Caco-2 (cell line): ENCODE measurements around the gene IL16. TPM values are rescaled to one million over a fixed set of nuclear protein-coding genes. Genes with fewer than 3 reads are reported as not detected.

Experiments used
- BruUV-seq: library from RNA; stranded (reverse); fragments of 400-500 nt; replicated peaks from 2 replicates; lab custom pipeline; 2021; lab: Mats Ljungman, UMichigan
- CTCF ChIA-PET: fragments of 300-600 bp; sonication (Branson Sonifier 250); formaldehyde crosslinking; loops from one replicate; lab custom pipeline; 2022; ENCODE audit warnings: antibody characterized with exemption; lab: Charles Lee
- POLR2A ChIA-PET: fragments of 300-600 bp; sonication (Branson Sonifier 250); formaldehyde crosslinking; loops from one replicate; lab custom pipeline; 2022; ENCODE audit warnings: antibody characterized with exemption; lab: Charles Lee
- DNase-seq, 2 experiments: peaks; one replicate each; pipeline versions ENCODE4 v3.0.0 to v3.0.0-alpha.2; 2020 to 2022
- H3K27me3 ChIP-seq: replicated peaks from 2 replicates; pipeline ENCODE4 v1.6.0; 2011; ENCODE audit warnings: low read length; ENCODE audit not compliant: control insufficient read depth, insufficient read depth
- H3K36me3 ChIP-seq: 2 replicates; pipeline ENCODE4 v1.5.1; 2011; ENCODE audit warnings: low read length; ENCODE audit not compliant: control insufficient read depth, insufficient read depth
- H3K4me1 ChIP-seq: fragments of 250-450 bp; sonication (Bioruptor Pico); 2 replicates; pipeline ENCODE4 v1.5.1; 2020; ENCODE audit warnings: mild to moderate bottlenecking
- H3K4me3 ChIP-seq: 2 replicates; pipeline ENCODE4 v1.5.1; 2011; ENCODE audit warnings: low read depth, mild to moderate bottlenecking, control low read depth, low read length
- H3K9me3 ChIP-seq: fragments of 250-450 bp; sonication (Bioruptor Pico); 2 replicates; pipeline ENCODE4 v1.5.1; 2020; ENCODE audit warnings: mild to moderate bottlenecking, moderate library complexity
- H3K27ac Mint-ChIP-seq: one replicate; pipeline ENCODE4 v1.8.0; 2022; ENCODE audit warnings: mixed read lengths; ENCODE audit not compliant: unreplicated experiment
- H3K27me3 Mint-ChIP-seq: one replicate; pipeline ENCODE4 v1.8.0; 2022; ENCODE audit warnings: mixed read lengths; ENCODE audit not compliant: insufficient read depth, unreplicated experiment
- H3K36me3 Mint-ChIP-seq: one replicate; pipeline ENCODE4 v1.8.0; 2022; ENCODE audit warnings: mild to moderate bottlenecking, mixed read lengths; ENCODE audit not compliant: insufficient read depth, unreplicated experiment
- H3K4me1 Mint-ChIP-seq: one replicate; pipeline ENCODE4 v1.8.0; 2022; ENCODE audit warnings: low read depth, mixed read lengths; ENCODE audit not compliant: unreplicated experiment
- H3K4me3 Mint-ChIP-seq: one replicate; pipeline ENCODE4 v1.8.0; 2022; ENCODE audit warnings: mild to moderate bottlenecking, moderate library complexity, mixed read lengths; ENCODE audit not compliant: unreplicated experiment
- H3K9me3 Mint-ChIP-seq: one replicate; pipeline ENCODE4 v1.8.0; 2022; ENCODE audit warnings: mixed read lengths; ENCODE audit not compliant: unreplicated experiment
- CTCF ChIP-seq, 2 experiments: fragments of 200-600 bp in 1 of 2; IDR thresholded peaks; 1 replicate in 1 of 2; 2 replicates in 1 of 2; pipeline versions ENCODE4 v1.5.1 to v1.8.0; 2011 to 2022; ENCODE audit warnings: antibody characterized with exemption in 1 of 2, control low read depth in 1 of 2, inconsistent platforms in 1 of 2, low read depth in 1 of 2, low read length in 1 of 2, mild to moderate bottlenecking in 1 of 2, moderate library complexity in 1 of 2; ENCODE audit not compliant: insufficient read depth in 1 of 2, severe bottlenecking in 1 of 2, unreplicated experiment in 1 of 2
- intact Hi-C: fragments of 100-400 bp; cut with micrococcal nuclease; formaldehyde crosslinking; loops from one replicate; pipeline ENCODE4 v1.10.0; 2022; ENCODE audit not compliant: unreplicated experiment
- total RNA-seq: library from RNA; stranded (reverse); gene quantifications from 2 replicates; pipeline ENCODE4 v1.2.3, GENCODE V29; 2022

The IL16 gene
- total RNA-seq, 1 experiment from 2014 or later: not detected

DNA sequence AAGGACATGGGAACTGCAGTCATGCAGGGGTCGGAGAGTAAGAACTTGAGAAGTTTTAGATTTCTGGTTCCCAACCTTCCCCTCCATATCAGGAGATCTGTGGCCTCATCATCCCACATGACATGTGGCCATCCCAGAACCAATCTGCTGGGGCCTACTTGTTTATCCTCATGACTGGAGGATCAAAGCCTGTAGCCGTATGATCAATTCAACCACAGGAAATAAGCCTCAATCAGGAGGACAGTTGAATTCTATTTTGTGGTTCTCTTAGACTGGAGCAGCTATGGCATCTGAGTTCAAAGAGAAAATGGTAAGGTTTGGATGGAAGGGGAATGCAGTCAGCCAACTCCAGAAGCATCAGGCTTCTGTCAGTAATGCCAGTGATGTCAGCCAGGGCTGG is 57.2 kb downstream of the IL16 start:
- Mint-ChIP-seq H3K36me3 (no peaks in the 10 kb centered on the region), H3K4me3 (no peak overlapping the region), H3K4me1 (no peaks in the 10 kb centered on the region), H3K9me3 (no peaks in the 10 kb centered on the region), H3K27ac (no peak overlapping the region), H3K27me3 (peaks cover 15% of the 10 kb centered on the region)
- no peak for DNase-seq
- H3K4me3 ChIP-seq: no peak overlapping the region
- intact Hi-C loops: no loop called here
- no peaks in the 10 kb centered on the region for H3K36me3 ChIP-seq
- ChIA-PET CTCF (no interaction called here), POLR2A (no interaction called here)
- no peaks in the 10 kb centered on the region for H3K27me3 ChIP-seq
- H3K4me1 ChIP-seq: no peaks in the 10 kb centered on the region
- TF ChIP-seq CTCF (IDR thresholded peaks at IDR 0.05; ENCODE audit: insufficient read depth in 1 of 2, low read depth in 1 of 2, low read length in 1 of 2, severe bottlenecking in 1 of 2, unreplicated experiment in 1 of 2): no peak
- no peaks in the 10 kb centered on the region for H3K9me3 ChIP-seq
- BruUV-seq: no TSS peak

DNA sequence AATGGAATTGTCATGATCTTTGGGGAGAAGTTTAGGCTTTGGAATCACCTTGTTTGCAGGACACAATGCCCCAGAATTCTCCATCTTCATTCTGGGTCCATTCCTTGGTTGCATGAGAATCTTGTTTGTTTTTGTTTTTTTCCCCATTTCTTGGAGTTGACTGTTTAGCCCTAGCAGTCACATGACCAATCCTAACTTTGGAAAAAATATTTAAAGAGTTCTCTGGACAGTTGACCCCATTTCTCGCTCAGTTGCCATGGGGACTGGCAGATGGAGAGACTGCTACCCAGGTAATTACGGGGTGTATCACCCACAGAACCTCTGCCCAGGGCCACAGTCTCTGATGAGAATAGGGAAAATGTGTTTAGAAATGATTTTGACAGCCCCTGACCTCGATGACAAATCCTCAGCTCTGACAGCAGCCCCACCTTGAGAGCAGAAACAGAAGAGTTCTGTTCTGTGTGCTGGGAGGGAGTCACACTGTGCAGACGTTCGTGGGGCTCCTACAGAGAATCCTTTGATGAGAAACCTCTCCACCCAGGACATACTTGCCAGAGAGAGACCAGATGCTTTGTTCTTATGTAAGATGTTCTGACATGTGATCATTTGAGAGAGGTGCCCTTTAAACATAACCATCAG is 57.7 kb downstream of the IL16 start:
- intact Hi-C loops: no loop called here
- no peak for TF ChIP-seq CTCF (IDR thresholded peaks at IDR 0.05; ENCODE audit: insufficient read depth in 1 of 2, low read depth in 1 of 2, low read length in 1 of 2, severe bottlenecking in 1 of 2, unreplicated experiment in 1 of 2)
- ChIA-PET CTCF (no interaction called here), POLR2A (no interaction called here)
- H3K4me3 ChIP-seq: no peak overlapping the region
- BruUV-seq: no TSS peak
- Mint-ChIP-seq H3K27ac (no peak overlapping the region), H3K4me3 (no peak overlapping the region), H3K36me3 (no peaks in the 10 kb centered on the region), H3K4me1 (no peaks in the 10 kb centered on the region), H3K27me3 (peaks cover 15% of the 10 kb centered on the region), H3K9me3 (no peaks in the 10 kb centered on the region)
- no peaks in the 10 kb centered on the region for H3K36me3 ChIP-seq
- no peaks in the 10 kb centered on the region for H3K9me3 ChIP-seq
- no peaks in the 10 kb centered on the region for H3K4me1 ChIP-seq
- DNase-seq: no peak
- no peaks in the 10 kb centered on the region for H3K27me3 ChIP-seq

GRCh38 chr15:81254916-81255290 is 58.2 kb downstream of the IL16 start:
- no peak for DNase-seq
- Histone ChIP-seq H3K27me3 (no peaks in the 10 kb centered on the region), H3K36me3 (no peaks in the 10 kb centered on the region), H3K9me3 (no peaks in the 10 kb centered on the region), H3K4me3 (no peak overlapping the region), H3K4me1 (no peaks in the 10 kb centered on the region)
- Mint-ChIP-seq H3K36me3 (no peaks in the 10 kb centered on the region), H3K4me3 (no peak overlapping the region), H3K4me1 (no peaks in the 10 kb centered on the region), H3K27ac (no peak overlapping the region), H3K27me3 (peaks cover 16% of the 10 kb centered on the region), H3K9me3 (no peaks in the 10 kb centered on the region)
- ChIA-PET CTCF (no interaction called here), POLR2A (no interaction called here)
- TF ChIP-seq CTCF (IDR thresholded peaks at IDR 0.05; ENCODE audit: insufficient read depth in 1 of 2, low read depth in 1 of 2, low read length in 1 of 2, severe bottlenecking in 1 of 2, unreplicated experiment in 1 of 2): no peak
- intact Hi-C loops: loop anchor here (5.0 kb wide), 1 partner anchor 258 kb away; no protein-coding TSS in a partner anchor
- BruUV-seq: no TSS peak
